HG03135 (cell line): ENCODE results near the gene LHX6.

Experiments
- ATAC-seq: cut with Tn5 transposase; IDR thresholded peaks from one replicate; pipeline ENCODE4 v1.9.1; 2021; ENCODE audit warnings: mild to moderate bottlenecking, moderate library complexity; ENCODE audit not compliant: unreplicated experiment

Gene LHX6

GRCh38 chr9:122192914-122193525 lies 35.7 kb downstream of the LHX6 start:
- ATAC-seq = no peak

- ATAC-seq = no peak
These were observed 36.4 kb downstream of the LHX6 start for GRCh38 chr9:122192261-122192875.

DNA sequence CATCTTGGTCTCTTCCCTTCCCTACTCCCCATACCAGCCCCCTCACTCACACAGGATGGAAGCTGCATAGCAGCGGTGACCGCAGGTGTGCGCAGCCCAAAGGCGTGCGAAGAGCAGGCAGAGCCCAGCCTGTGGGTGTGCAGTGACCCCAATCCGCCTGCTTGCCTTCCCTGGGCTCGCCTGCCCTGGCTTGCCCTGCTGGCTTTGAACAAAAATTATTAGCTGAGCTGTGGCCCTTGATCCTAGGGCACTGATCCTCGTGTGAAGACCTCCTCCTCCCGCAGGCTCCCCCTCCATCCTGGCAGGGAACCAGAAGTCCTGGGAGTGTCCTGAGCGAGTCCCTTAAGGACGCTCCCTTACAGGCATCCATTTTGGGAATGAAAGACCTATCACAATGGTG lies 37.2 kb downstream of the LHX6 start:
- no peak for ATAC-seq

GRCh38 chr9:122190597-122191381 lies 38.0 kb downstream of the LHX6 start:
- no peak for ATAC-seq

DNA sequence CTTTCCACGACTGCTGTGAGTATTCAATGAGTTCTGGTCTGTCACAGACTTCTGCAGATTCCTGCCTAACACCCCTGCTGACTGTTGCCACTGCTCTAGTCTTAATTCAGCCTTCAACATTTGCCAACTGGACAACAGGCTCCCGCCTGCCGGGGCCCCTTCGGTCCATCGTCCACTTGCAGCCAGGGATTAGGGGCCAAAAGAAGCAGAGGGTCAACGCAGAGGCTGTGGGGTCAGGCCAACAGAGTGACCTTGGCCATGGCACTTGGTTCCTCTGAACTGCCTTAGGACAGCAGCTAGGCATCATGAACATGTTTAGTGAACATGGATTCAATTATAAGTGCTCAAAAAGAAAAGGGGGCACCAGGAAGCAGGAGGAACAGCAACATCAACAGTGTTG lies 40.4 kb downstream of the LHX6 start:
- no peak for ATAC-seq

GRCh38 chr9:122186777-122187470 lies 41.8 kb downstream of the LHX6 start:
- no peak for ATAC-seq

DNA sequence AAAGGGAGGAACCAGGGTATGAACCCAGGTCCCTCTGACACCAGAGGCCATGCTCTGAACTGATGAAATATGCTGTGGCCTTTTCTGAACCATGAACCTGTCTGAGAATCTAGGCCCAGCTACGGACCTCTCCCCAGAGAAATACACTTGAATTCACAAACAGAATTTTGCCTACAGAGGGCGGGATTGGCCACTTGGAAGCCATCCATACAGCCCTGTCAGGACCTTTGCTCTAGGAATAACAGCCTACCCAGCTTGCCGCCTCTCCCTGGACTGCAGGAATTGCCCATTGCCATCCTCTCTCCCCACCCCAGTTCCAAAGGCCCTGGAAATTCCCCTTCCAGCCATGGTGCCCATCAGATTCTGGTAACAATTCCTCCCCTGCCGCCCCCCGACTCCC lies 42.5 kb downstream of the LHX6 start:
- ATAC-seq = no peak

- no peak for ATAC-seq
These were observed 44.2 kb downstream of the LHX6 start for GRCh38 chr9:122184551-122184950.

DNA sequence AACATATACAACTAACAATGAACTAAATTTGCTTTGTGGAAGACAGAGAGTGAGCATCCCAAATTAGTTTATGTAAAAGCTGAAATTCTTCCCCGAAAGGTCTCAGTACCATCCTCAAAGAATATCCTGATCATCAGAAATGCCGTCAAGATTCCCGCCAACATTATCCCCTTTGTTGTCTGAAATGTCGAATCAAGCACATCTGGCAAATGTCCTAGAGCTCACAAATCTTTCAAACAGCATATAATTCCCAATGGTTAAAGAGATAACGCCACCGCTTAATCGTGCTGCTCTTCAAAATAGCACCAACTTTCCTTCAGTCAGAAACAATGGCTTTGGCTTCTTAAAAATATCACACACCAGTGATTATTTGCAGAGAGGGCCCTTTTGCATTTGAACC lies 45.3 kb downstream of the LHX6 start:
- no peak for ATAC-seq

DNA sequence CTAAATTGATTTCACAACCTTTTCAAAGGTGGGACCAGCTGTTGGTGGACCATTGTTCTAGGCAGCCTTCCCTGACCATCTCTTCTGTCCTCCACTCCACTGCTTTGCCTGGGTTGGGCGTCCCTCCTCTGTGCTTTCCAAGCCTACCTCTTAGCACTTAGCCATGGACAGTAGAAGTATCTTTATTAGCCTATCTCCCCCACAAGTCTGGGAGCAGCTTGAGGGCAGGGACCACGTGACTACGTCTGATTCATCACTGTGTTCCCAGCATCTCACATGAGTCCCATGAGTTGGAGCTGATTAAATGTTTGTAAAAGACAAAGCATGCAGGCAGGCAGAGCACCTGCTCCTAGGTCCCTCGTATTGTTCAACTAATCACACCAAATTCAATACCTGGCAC lies 48.1 kb downstream of the LHX6 start:
- ATAC-seq = no peak

DNA sequence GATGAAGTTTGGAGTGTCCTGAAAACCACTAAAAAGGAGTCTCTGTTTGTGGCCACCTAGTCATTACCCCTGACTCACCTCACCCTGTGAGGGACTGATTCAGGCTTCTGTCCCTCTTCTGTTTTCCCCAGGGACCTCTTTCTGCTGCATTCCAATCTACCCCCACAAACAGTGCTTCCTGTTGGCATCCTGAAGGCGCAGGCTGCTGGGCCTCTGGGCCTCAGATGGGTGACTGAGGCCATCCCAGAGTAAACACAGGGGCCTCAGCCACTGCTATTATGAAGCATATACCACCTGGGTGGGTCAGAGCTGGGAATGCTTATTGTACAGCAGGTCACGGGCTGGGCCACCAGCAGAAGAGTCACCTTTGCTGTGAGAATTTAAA lies 49.1 kb downstream of the LHX6 start:
- ATAC-seq = no peak

DNA sequence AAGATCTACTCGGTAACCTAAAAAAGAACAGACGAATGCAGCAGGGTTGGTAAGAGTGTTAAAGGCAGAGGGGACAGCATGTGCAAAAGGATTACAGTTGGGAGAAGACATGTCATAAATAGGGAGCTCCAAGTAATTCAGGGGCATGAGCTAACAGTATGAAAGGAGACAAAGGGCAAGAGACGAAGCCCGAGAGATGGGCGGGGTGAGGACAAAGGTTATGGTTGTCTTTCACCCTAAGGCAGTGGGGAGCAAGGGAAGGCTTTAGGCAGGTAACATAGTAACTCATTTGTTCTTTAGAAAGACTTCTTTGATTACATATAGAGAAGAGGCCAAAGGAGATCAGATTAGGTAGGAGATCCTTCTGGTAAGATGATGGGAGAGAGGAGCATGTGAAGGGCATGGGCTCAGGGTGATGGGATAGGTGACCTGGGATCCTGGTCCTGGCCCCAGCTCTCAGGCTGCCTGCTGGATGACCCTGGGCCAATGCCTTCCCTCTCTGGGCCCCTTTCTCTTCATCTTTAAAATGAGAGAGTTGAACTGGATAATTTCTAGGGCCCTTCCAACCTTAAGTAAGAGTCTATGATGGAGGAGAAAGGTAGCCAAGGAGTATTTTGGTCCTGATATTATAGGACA lies 49.6 kb downstream of the LHX6 start:
- ATAC-seq = no peak

DNA sequence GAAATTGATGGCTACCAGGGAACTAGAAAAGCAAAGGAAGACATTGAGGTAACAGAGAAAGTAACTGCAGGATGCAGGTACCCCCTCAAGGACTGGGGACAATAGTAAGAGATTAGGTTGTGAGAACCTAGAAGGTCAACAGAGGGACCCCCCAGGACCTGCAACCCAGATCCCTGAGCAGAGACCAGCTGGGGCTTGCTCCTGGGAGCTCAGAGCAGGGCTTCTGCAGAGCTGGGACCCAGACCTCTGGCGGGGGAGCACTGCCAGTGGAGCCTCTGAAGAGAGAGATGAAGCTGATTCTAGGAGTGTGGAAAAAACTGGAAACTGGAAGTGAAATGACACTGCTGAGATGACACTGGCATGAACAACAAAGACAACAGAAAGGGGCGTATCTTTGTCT lies 51.8 kb downstream of the LHX6 start:
- no peak for ATAC-seq

- no peak for ATAC-seq
These were observed 55.1 kb downstream of the LHX6 start for GRCh38 chr9:122173670-122174069.

DNA sequence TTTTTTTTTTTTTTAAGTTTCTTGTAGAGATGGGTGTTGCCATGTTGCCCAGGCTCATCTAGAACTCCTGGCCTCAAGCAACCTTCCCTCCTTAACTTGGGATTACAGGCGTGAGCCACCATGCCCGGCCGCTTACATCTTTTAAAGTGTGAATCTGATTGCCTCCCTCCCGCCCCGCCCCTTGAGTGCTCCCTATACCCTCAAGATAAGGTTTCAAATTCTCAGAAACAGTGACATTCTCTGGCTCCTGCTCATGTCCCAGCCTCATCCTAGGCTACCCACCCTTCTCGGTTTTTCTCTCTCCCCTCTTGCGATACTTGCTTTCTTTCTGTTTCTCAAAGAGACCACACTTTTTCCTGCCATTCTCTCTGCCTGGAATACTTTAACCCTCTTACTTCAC lies 56.6 kb downstream of the LHX6 start:
- ATAC-seq = no peak

DNA sequence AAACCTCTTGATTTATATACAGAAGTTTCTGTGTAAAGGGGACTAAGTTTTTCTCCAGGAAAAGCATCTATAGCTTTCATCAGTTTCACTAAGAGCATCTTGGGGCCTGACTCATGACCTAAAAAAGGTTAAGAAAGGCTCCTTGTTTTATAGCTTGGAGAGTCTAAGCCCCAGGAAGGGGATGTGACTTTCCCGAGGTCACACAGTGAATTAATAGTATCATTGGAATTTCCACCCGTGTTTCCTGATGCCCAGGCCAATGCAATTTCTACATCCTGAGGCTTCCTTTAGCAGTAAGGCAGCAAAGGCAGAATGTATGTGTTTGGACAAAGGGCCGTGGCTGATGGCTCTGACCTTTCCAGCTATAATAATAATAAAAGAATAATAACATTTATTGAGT lies 60.4 kb downstream of the LHX6 start:
- no peak for ATAC-seq

GRCh38 chr9:122164286-122164685 lies 64.5 kb downstream of the LHX6 start:
- no peak for ATAC-seq

DNA sequence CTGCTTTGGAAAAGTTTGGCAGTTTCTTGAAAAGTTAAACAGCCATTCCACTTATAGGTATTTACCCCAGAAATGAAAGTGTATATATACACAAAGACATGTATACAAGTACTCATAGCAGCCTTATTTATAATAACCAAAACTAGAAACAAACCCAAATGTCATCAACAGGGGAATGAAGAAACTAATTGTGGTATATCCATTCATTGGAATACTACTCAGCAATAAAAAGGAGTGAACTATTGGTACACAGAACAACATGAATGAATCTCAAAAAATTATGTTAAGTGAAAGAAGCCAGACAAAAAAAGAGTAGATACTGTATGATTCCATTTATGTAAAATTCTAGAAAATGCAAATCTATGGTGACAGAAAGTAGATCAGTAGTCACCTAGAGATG lies 66.3 kb downstream of the LHX6 start:
- no peak for ATAC-seq

- ATAC-seq = no peak
These were observed 68.9 kb downstream of the LHX6 start for GRCh38 chr9:122159925-122160246.

GRCh38 chr9:122159026-122159924 lies 69.5 kb downstream of the LHX6 start, which contains the start of the genes MORN5 and NDUFA8:
TSS of gene MORN5 (plus strand) at chr9:122159908. CDS start at chr9:122159973, 65 bp downstream.
TSS of gene NDUFA8 (minus strand) at chr9:122159779. CDS start at chr9:122159677, 102 bp downstream.
- peak; percentile 91 for ATAC-seq
